HCT116 (cell line): ENCODE results near the gene SGMS1. TPM values are rescaled to one million over a fixed set of nuclear protein-coding genes. Genes with fewer than 3 reads are reported as not detected.

Source experiments
- ATAC-seq: fragments of 200-7000 bp; cut with Tn5 transposase; 2 replicates; pipeline ENCODE4 v1.9.1; 2020; ENCODE audit warnings: mild to moderate bottlenecking, moderate library complexity
- BruUV-seq: library from RNA; stranded (reverse); fragments of 400-500 nt; replicated peaks from 2 replicates; lab custom pipeline; 2021; lab: Mats Ljungman, UMichigan
- CTCF ChIA-PET: fragments of 300-600 bp; sonication (Branson Sonifier 250); formaldehyde crosslinking; loops from one replicate; lab custom pipeline; 2021; ENCODE audit warnings: antibody characterized with exemption; lab: Charles Lee
- POLR2A ChIA-PET: fragments of 300-600, 350-600 bp; sonication (Branson Sonifier 250); formaldehyde crosslinking; loops from one replicate; lab custom pipeline; 2021; ENCODE audit warnings: antibody characterized with exemption; lab: Charles Lee
- RAD21 ChIA-PET, 2 experiments: fragments of 300-600 bp; sonication (Branson Sonifier 250); formaldehyde crosslinking; loops; one replicate each; lab custom pipeline; 2023; ENCODE audit warnings: low total read pairs in 2 of 2; ENCODE audit not compliant: uncharacterized antibody in 2 of 2, unreplicated experiment in 2 of 2, low non-redundant PET in 1 of 2; lab: Charles Lee
- DNase-seq: peaks from one replicate; pipeline ENCODE4 v3.0.0-alpha.2; 2010; ENCODE audit warnings: low read depth, low spot score
- H2AFZ ChIP-seq: fragments of 200-600 bp; shearing (Covaris generic), sonication (generic); 2 replicates; pipeline ENCODE4 v1.6.1; 2017; ENCODE audit warnings: low read depth, mixed run types, mixed read lengths, antibody characterized with exemption, low read length; ENCODE audit not compliant: poor library complexity, severe bottlenecking
- H3K27ac ChIP-seq: 2 replicates; pipeline ENCODE4 v1.5.1; 2012; ENCODE audit warnings: low read depth, low read length
- H3K27me3 ChIP-seq: fragments of 200-600 bp; sonication (generic); 2 replicates; pipeline ENCODE4 v1.6.1; 2016; ENCODE audit warnings: mixed run types, low read length, mixed read lengths; ENCODE audit not compliant: insufficient read depth
- H3K36me3 ChIP-seq, 2 experiments: fragments of 200-500 bp in 1 of 2; fragments of 200-600 bp in 1 of 2; sonication (Bioruptor generic) in 1 of 2; sonication (generic) in 1 of 2; 2 replicates each; pipeline versions ENCODE4 v1.5.1 to v1.6.1; 2014 to 2016; ENCODE audit warnings: low read length in 2 of 2, inconsistent platforms in 1 of 2, mixed read lengths in 1 of 2, mixed run types in 1 of 2; ENCODE audit not compliant: insufficient read depth in 2 of 2, control insufficient read depth in 1 of 2
- H3K4me1 ChIP-seq, 2 experiments: fragments of 200-600 bp in 1 of 2; sonication (generic) in 1 of 2; 2 replicates each; pipeline versions ENCODE4 v1.5.1 to v1.6.1; 2012 to 2017; ENCODE audit warnings: low read length in 2 of 2, inconsistent platforms in 1 of 2, mild to moderate bottlenecking in 1 of 2, mixed read lengths in 1 of 2, mixed run types in 1 of 2, moderate library complexity in 1 of 2; ENCODE audit not compliant: insufficient read depth in 2 of 2, control insufficient read depth in 1 of 2
- H3K4me2 ChIP-seq: fragments of 200-600 bp; sonication (generic); 2 replicates; pipeline ENCODE4 v1.6.1; 2017; ENCODE audit warnings: mixed run types, low read length, mixed read lengths
- H3K4me3 ChIP-seq, 2 experiments: fragments of 200-600 bp in 1 of 2; sonication (generic) in 1 of 2; replicated peaks in 1 of 2; 2 replicates each; pipeline ENCODE4 v1.5.1; 2011 to 2016; ENCODE audit warnings: low read length in 2 of 2, control low read depth in 1 of 2, low read depth in 1 of 2, mild to moderate bottlenecking in 1 of 2, mixed read lengths in 1 of 2, mixed run types in 1 of 2
- H3K79me2 ChIP-seq: fragments of 200-600 bp; sonication (generic); 2 replicates; pipeline ENCODE4 v1.6.1; 2017; ENCODE audit warnings: mild to moderate bottlenecking, mixed run types, low read length, moderate library complexity, mixed read lengths; ENCODE audit not compliant: insufficient read depth
- H3K9ac ChIP-seq: fragments of 200-600 bp; sonication (generic); 2 replicates; pipeline ENCODE4 v1.6.1; 2016; ENCODE audit warnings: low read length, mixed read lengths
- H3K9me2 ChIP-seq: fragments of 200-600 bp; sonication (generic), shearing (Covaris generic); 2 replicates; pipeline ENCODE4 v1.6.1; 2017; ENCODE audit warnings: mixed run types, mild to moderate bottlenecking, moderate library complexity; ENCODE audit not compliant: insufficient read depth
- H3K9me3 ChIP-seq, 2 experiments: fragments of 200-500 bp in 1 of 2; fragments of 200-600 bp in 1 of 2; sonication (Bioruptor generic) in 1 of 2; sonication (generic) in 1 of 2; 2 replicates each; pipeline ENCODE4 v1.6.1; 2014 to 2017; ENCODE audit warnings: low read length in 2 of 2, mixed read lengths in 2 of 2, inconsistent platforms in 1 of 2, low read depth in 1 of 2, mild to moderate bottlenecking in 1 of 2, mixed run types in 1 of 2, moderate library complexity in 1 of 2; ENCODE audit not compliant: control insufficient read depth in 1 of 2, insufficient read depth in 1 of 2
- H4K20me1 ChIP-seq: fragments of 200-600 bp; sonication (generic), shearing (Covaris generic); 2 replicates; pipeline ENCODE4 v1.6.1; 2017; ENCODE audit warnings: mixed run types, mild to moderate bottlenecking, moderate library complexity; ENCODE audit not compliant: insufficient read depth
- ATF3 ChIP-seq: IDR thresholded peaks from 2 replicates; pipeline ENCODE4 v1.6.1; 2012
- CBX3 ChIP-seq: IDR thresholded peaks from 2 replicates; pipeline ENCODE4 v1.6.1; 2012; ENCODE audit warnings: low read depth
- CEBPB ChIP-seq: IDR thresholded peaks from 2 replicates; pipeline ENCODE4 v1.6.1; 2012; ENCODE audit warnings: low read depth
- EGR1 ChIP-seq: IDR thresholded peaks from 2 replicates; pipeline ENCODE4 v1.6.1; 2012; ENCODE audit warnings: low read depth
- ELF1 ChIP-seq: IDR thresholded peaks from 2 replicates; pipeline ENCODE4 v1.6.1; 2012; ENCODE audit warnings: low read depth, borderline replicate concordance
- FOSL1 ChIP-seq: IDR thresholded peaks from 2 replicates; pipeline ENCODE4 v1.6.1; 2012; ENCODE audit warnings: low read depth
- POLR2A ChIP-seq: IDR thresholded peaks from 2 replicates; pipeline ENCODE4 v1.7.0; 2011; ENCODE audit warnings: borderline replicate concordance; ENCODE audit not compliant: insufficient read depth, insufficient read length; ENCODE audit errors: extremely low read depth
- POLR2AphosphoS5 ChIP-seq: IDR thresholded peaks from 2 replicates; pipeline ENCODE4 v1.6.1; 2011; ENCODE audit warnings: mild to moderate bottlenecking, low read depth, low read length, moderate library complexity
- RAD21 ChIP-seq: IDR thresholded peaks from 2 replicates; pipeline ENCODE4 v1.6.1; 2012; ENCODE audit warnings: low read depth, mild to moderate bottlenecking
- REST ChIP-seq: IDR thresholded peaks from 2 replicates; pipeline ENCODE4 v1.6.1; 2012; ENCODE audit warnings: low read depth
- SIN3A ChIP-seq: IDR thresholded peaks from 2 replicates; pipeline ENCODE4 v1.6.1; 2012; ENCODE audit warnings: low read depth
- SP1 ChIP-seq: IDR thresholded peaks from 2 replicates; pipeline ENCODE4 v1.6.1; 2012; ENCODE audit warnings: low read depth
- SRF ChIP-seq: IDR thresholded peaks from 2 replicates; pipeline ENCODE4 v1.6.1; 2012; ENCODE audit warnings: low read depth
- TCF7L2 ChIP-seq: IDR thresholded peaks from 2 replicates; pipeline ENCODE4 v1.7.0; 2011; ENCODE audit warnings: borderline replicate concordance, inconsistent platforms; ENCODE audit not compliant: insufficient read depth, insufficient read length; ENCODE audit errors: extremely low read depth
- YY1 ChIP-seq: IDR thresholded peaks from 2 replicates; pipeline ENCODE4 v1.6.1; 2011; ENCODE audit warnings: low read length, low read depth, moderate library complexity, mild to moderate bottlenecking; ENCODE audit not compliant: insufficient replicate concordance; ENCODE audit errors: extremely low read depth
- ZFX ChIP-seq: fragments of 450-650 bp; IDR thresholded peaks from 2 replicates; pipeline ENCODE4 v1.6.1; 2017
- ZNF274 ChIP-seq: fragments of 200-500 bp; sonication (Bioruptor generic); IDR thresholded peaks from 2 replicates; pipeline ENCODE4 v1.6.1; 2014; ENCODE audit warnings: mild to moderate bottlenecking, low read depth, low read length, inconsistent platforms
- intact Hi-C: fragments of 100-400 bp; cut with micrococcal nuclease; formaldehyde crosslinking; loops from 2 replicates; pipeline ENCODE4 v1.10.0; 2022
- total RNA-seq: library from RNA; stranded (reverse); gene quantifications from one replicate; pipeline ENCODE4 v1.2.1, GENCODE V29; 2021; ENCODE audit not compliant: unreplicated experiment
- TF ChIP-seq, protein P1 (sequence below), 3 experiments: fragments of 200-600 bp in 1 of 3; sonication (generic) in 1 of 3; IDR thresholded peaks in 2 of 3; conservative IDR thresholded peaks in 1 of 3; 2 replicates each; pipeline ENCODE4 v1.5.1; 2012 to 2017; ENCODE audit warnings: low read depth in 2 of 3, low read length in 2 of 3, antibody characterized with exemption in 1 of 3, borderline replicate concordance in 1 of 3, control low read depth in 1 of 3, mild to moderate bottlenecking in 1 of 3, mixed read lengths in 1 of 3, mixed run types in 1 of 3, moderate library complexity in 1 of 3; ENCODE audit not compliant: insufficient read depth in 1 of 3
- TF ChIP-seq, protein P2 (sequence below): IDR thresholded peaks from 2 replicates; pipeline ENCODE4 v1.6.1; 2011; ENCODE audit warnings: mild to moderate bottlenecking, low read length, moderate library complexity; ENCODE audit not compliant: insufficient replicate concordance; ENCODE audit errors: extremely low read depth

The SGMS1 gene
- total RNA-seq, 1 experiment from 2014 or later = 29.1 TPM

DNA sequence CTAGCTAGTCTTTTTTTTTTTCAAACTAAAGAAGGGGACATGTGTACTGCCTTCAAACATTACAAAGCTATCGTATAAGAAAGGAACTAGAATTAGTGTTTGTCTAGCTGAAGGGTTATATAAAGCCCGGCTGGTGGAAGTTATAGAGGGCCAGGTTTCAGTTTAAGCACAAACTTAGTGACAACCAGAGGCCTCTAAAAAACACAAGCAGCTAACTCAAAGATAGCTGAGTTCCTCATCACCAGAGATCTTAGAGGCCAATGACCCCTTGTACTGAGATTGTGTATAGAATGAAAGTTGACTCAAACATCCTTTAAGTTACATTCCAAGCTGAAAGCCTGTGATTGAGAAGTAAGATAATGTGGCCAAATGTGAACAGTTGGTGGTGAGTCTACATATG lies 28.1 kb upstream of the SGMS1 start (continued):
- TF ChIP-seq REST (no peak), ZNF274 (no peak), RAD21 (no peak), SRF (no peak), FOSL1 (no peak), POLR2A (no peak), SP1 (no peak)

DNA sequence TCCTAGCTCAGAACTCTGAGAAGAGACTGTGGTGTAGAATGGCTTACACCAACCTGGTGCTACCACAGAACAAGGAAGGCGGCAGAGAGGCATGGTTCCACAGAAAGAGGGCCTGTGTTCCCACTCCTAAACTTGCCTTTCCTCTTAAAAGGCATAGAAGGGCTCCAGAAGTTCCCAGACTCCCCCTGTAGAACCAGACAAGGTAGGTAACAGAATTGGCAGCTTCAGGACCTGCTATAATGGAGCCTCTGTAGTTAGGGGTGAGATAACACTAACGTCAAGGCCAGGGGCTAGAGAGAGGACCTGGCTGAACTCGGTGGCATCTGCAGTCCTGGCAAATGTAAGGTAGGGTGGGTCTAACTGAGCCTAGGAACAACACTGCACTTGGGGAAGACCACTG lies 26.7 kb upstream of the SGMS1 start:
- DNase-seq = no peak
- Histone ChIP-seq H3K27ac (no peak overlapping the region), H3K27me3 (no peaks in the 10 kb centered on the region), H3K9me2 (no peaks in the 10 kb centered on the region), H3K9me3 (no peaks in the 10 kb centered on the region), H3K4me2 (no peak overlapping the region), H4K20me1 (no peaks in the 10 kb centered on the region), H3K36me3 (no peaks in the 10 kb centered on the region)
- CTCF ChIA-PET = no interaction called here
- no peak for ATAC-seq
- TF ChIP-seq, protein P1, sequence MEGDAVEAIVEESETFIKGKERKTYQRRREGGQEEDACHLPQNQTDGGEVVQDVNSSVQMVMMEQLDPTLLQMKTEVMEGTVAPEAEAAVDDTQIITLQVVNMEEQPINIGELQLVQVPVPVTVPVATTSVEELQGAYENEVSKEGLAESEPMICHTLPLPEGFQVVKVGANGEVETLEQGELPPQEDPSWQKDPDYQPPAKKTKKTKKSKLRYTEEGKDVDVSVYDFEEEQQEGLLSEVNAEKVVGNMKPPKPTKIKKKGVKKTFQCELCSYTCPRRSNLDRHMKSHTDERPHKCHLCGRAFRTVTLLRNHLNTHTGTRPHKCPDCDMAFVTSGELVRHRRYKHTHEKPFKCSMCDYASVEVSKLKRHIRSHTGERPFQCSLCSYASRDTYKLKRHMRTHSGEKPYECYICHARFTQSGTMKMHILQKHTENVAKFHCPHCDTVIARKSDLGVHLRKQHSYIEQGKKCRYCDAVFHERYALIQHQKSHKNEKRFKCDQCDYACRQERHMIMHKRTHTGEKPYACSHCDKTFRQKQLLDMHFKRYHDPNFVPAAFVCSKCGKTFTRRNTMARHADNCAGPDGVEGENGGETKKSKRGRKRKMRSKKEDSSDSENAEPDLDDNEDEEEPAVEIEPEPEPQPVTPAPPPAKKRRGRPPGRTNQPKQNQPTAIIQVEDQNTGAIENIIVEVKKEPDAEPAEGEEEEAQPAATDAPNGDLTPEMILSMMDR (IDR thresholded peaks at IDR 0.05 in 2 of 3, conservative IDR thresholded peaks at IDR 0.05 in 1 of 3; ENCODE audit: borderline replicate concordance in 1 of 3, insufficient read depth in 1 of 3, low read depth in 2 of 3, low read length in 2 of 3) = no peak
- TF ChIP-seq, protein P2, sequence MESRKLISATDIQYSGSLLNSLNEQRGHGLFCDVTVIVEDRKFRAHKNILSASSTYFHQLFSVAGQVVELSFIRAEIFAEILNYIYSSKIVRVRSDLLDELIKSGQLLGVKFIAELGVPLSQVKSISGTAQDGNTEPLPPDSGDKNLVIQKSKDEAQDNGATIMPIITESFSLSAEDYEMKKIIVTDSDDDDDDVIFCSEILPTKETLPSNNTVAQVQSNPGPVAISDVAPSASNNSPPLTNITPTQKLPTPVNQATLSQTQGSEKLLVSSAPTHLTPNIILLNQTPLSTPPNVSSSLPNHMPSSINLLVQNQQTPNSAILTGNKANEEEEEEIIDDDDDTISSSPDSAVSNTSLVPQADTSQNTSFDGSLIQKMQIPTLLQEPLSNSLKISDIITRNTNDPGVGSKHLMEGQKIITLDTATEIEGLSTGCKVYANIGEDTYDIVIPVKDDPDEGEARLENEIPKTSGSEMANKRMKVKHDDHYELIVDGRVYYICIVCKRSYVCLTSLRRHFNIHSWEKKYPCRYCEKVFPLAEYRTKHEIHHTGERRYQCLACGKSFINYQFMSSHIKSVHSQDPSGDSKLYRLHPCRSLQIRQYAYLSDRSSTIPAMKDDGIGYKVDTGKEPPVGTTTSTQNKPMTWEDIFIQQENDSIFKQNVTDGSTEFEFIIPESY = no peak
- TF ChIP-seq SIN3A (no peak), SP1 (no peak), POLR2A (no peak), ZNF274 (no peak), CBX3 (no peak), EGR1 (no peak), CEBPB (no peak), ELF1 (no peak), RAD21 (no peak), ATF3 (no peak), YY1 (no peak), ZFX (no peak), TCF7L2 (no peak), POLR2AphosphoS5 (no peak), SRF (no peak)
- TF ChIP-seq, all 23 proteins: peak for 0
- Histone ChIP-seq H3K79me2 (no peaks in the 10 kb centered on the region), H3K4me3 (no peak overlapping the region), H3K4me1 (no peaks in the 10 kb centered on the region), H2AFZ (no peak overlapping the region), H3K9ac (no peak overlapping the region)
- RAD21 ChIA-PET = no interaction called here
- POLR2A ChIA-PET = no interaction called here
- BruUV-seq = no TSS peak
- intact Hi-C loops = no loop called here
